ENCODE measurements around the gene GSTO2.
"Not testable (repeated sequence)": the region's sequence is repeated elsewhere in the genome, so short reads cannot be mapped to it uniquely, and the experiment has no call there.

GSTO2 gene

GRCh38 chr10:104268713-104269645, at the start of gene GSTO2:
Gene GSTO2 (plus strand): TSS chr10:104269184. CDS start chr10:104274916, 5,732 bp downstream.
- peak; percentile 100 for DNase-seq

GRCh38 chr10:104220522-104220921, 48.5 kb upstream of the GSTO2 start:
- no peak for DNase-seq

GRCh38 chr10:104223304-104223703, 45.7 kb upstream of the GSTO2 start:
- DNase-seq: no peak

- no peak for DNase-seq
Measured at GRCh38 chr10:104230490-104230889, 38.5 kb upstream of the GSTO2 start.

GRCh38 chr10:104231784-104232612, 37.0 kb upstream of the GSTO2 start, which contains the start of gene CFAP43:
Gene CFAP43 (minus strand): TSS chr10:104232364. CDS start chr10:104232246, 118 bp downstream.
- DNase-seq: peak; percentile 98

GRCh38 chr10:104232613-104233102, 36.3 kb upstream of the GSTO2 start:
- DNase-seq: no peak

GRCh38 chr10:104233817-104234216, 35.2 kb upstream of the GSTO2 start:
- no peak for DNase-seq

- DNase-seq: no peak
Measured at GRCh38 chr10:104234934-104235333, 34.0 kb upstream of the GSTO2 start.

GRCh38 chr10:104235801-104236200, 33.2 kb upstream of the GSTO2 start:
- DNase-seq: no peak

- DNase-seq: no peak
Measured at GRCh38 chr10:104240078-104240477, 28.9 kb upstream of the GSTO2 start.

GRCh38 chr10:104242545-104242944, 26.4 kb upstream of the GSTO2 start:
- no peak for DNase-seq

- not testable (repeated sequence) for DNase-seq
Measured at GRCh38 chr10:104243009-104243408, 26.0 kb upstream of the GSTO2 start.

- DNase-seq: no peak
Measured at GRCh38 chr10:104243512-104243911, 25.5 kb upstream of the GSTO2 start.

GRCh38 chr10:104245066-104245632, 23.8 kb upstream of the GSTO2 start:
- DNase-seq: no peak

- DNase-seq: no peak
Measured at GRCh38 chr10:104246976-104247375, 22.0 kb upstream of the GSTO2 start.

- DNase-seq: no peak
Measured at GRCh38 chr10:104247513-104248146, 21.4 kb upstream of the GSTO2 start.

GRCh38 chr10:104248931-104249330, 20.1 kb upstream of the GSTO2 start:
- not testable (repeated sequence) for DNase-seq

- no peak for DNase-seq
Measured at GRCh38 chr10:104250371-104250770, 18.6 kb upstream of the GSTO2 start.

GRCh38 chr10:104251443-104251842, 17.5 kb upstream of the GSTO2 start:
- DNase-seq: no peak

- DNase-seq: no peak
Measured at GRCh38 chr10:104252368-104252767, 16.6 kb upstream of the GSTO2 start.

- no peak for DNase-seq
Measured at GRCh38 chr10:104253106-104253505, 15.9 kb upstream of the GSTO2 start.

- DNase-seq: no peak
Measured at GRCh38 chr10:104253606-104254410, 15.2 kb upstream of the GSTO2 start.

All from activated CD4-positive, alpha-beta T cell treated with anti-CD3 and anti-CD28 coated beads, Interleukin-2, amount 50 U/mL, for 16 hours (primary cell).